GM12878 (cell line): ENCODE measurements around the gene RGL1. TPM values are rescaled to one million over a fixed set of nuclear protein-coding genes. Genes with fewer than 3 reads are reported as not detected.

ENCODE experiments used
- ATAC-seq: fragments of 200-7000 bp; cut with Tn5 transposase; 3 replicates; pipeline ENCODE4 v1.9.1; 2020; ENCODE audit warnings: mild to moderate bottlenecking, moderate library complexity
- BruUV-seq: library from RNA; stranded (reverse); fragments of 400-500 nt; replicated peaks from 2 replicates; lab custom pipeline; 2021; lab: Mats Ljungman, UMichigan
- CTCF ChIA-PET: fragments of 300-600 bp; sonication (Branson Sonifier 250); formaldehyde crosslinking; extraction: SDS; loops from one replicate; lab custom pipeline; 2021; ENCODE audit warnings: inconsistent platforms; lab: Yijun Ruan, JAX
- POLR2A ChIA-PET: fragments of 350-600 bp; formaldehyde crosslinking; extraction: SDS; loops from one replicate; lab custom pipeline; 2021; ENCODE audit warnings: inconsistent platforms; lab: Charles Lee
- RAD21 ChIA-PET: fragments of 300-600 bp; sonication (Branson Sonifier 250); formaldehyde crosslinking; loops from one replicate; lab custom pipeline; 2023; ENCODE audit warnings: antibody characterized with exemption; ENCODE audit not compliant: unreplicated experiment; lab: Charles Lee
- SMC1A ChIA-PET: fragments of 300-600 bp; sonication (Branson Sonifier 250); formaldehyde crosslinking; loops from one replicate; lab custom pipeline; 2023; ENCODE audit not compliant: unreplicated experiment, uncharacterized antibody; lab: Charles Lee
- DNase-seq: peaks from one replicate; pipeline ENCODE4 v3.0.0-alpha.2; 2011; ENCODE audit warnings: low read depth, low spot score
- FAIRE-seq: peaks from 3 replicates; lab custom pipeline; 2011; peaks lifted over from hg19 to GRCh38; lab: Jason Lieb, UNC
- H2AFZ ChIP-seq: 2 replicates; pipeline ENCODE4 v1.6.0; 2011; ENCODE audit warnings: low read depth, low read length, control low read depth; ENCODE audit not compliant: control insufficient read depth
- H3K27ac ChIP-seq: 2 replicates; pipeline ENCODE4 v1.5.1; 2011; ENCODE audit warnings: control low read depth; ENCODE audit not compliant: control insufficient read depth, insufficient read depth
- H3K27me3 ChIP-seq, 2 experiments: replicated peaks in 1 of 2; 2 replicates each; pipeline versions ENCODE4 v1.6.0 to v1.6.1; 2011; ENCODE audit warnings: low read length in 1 of 2; ENCODE audit not compliant: control insufficient read depth in 2 of 2, insufficient read depth in 2 of 2
- H3K36me3 ChIP-seq, 2 experiments: 2 replicates each; pipeline ENCODE4 v1.5.1; 2011; ENCODE audit warnings: low read length in 1 of 2; ENCODE audit not compliant: control insufficient read depth in 2 of 2, insufficient read depth in 2 of 2
- H3K4me1 ChIP-seq: 2 replicates; pipeline ENCODE4 v1.6.1; 2011; ENCODE audit warnings: mild to moderate bottlenecking, low read length, moderate library complexity, mixed read lengths; ENCODE audit not compliant: control insufficient read depth, insufficient read depth
- H3K4me2 ChIP-seq: 2 replicates; pipeline ENCODE4 v1.6.0; 2011; ENCODE audit warnings: control low read depth; ENCODE audit not compliant: control insufficient read depth, insufficient read depth
- H3K4me3 ChIP-seq: fragments of 200-600 bp; sonication (generic); 2 replicates; pipeline ENCODE4 v1.5.1; 2016
- H3K79me2 ChIP-seq: 2 replicates; pipeline ENCODE4 v1.6.0; 2011; ENCODE audit warnings: low read length; ENCODE audit not compliant: control insufficient read depth, insufficient read depth
- H3K9ac ChIP-seq: 2 replicates; pipeline ENCODE4 v1.8.0; 2011; ENCODE audit warnings: low read length, control low read depth, mixed read lengths; ENCODE audit not compliant: control insufficient read depth, insufficient read depth
- H3K9me3 ChIP-seq: replicated peaks from 3 replicates; pipeline ENCODE4 v1.5.1; 2011; ENCODE audit warnings: mild to moderate bottlenecking, low read length; ENCODE audit not compliant: control insufficient read depth, insufficient read depth
- H4K20me1 ChIP-seq: 2 replicates; pipeline ENCODE4 v1.6.0; 2011; ENCODE audit not compliant: control insufficient read depth, insufficient read depth
- ASH2L ChIP-seq: fragments of 300-600, 200-600 bp; sonication (generic); IDR thresholded peaks from 2 replicates; pipeline ENCODE4 v1.6.1; 2017; ENCODE audit warnings: low read depth, mild to moderate bottlenecking, borderline replicate concordance
- BRCA1 ChIP-seq: IDR thresholded peaks from 2 replicates; pipeline ENCODE4 v1.6.1; 2011; ENCODE audit warnings: low read depth, low read length, improper control_type of control experiment
- CREM ChIP-seq: IDR thresholded peaks from 2 replicates; pipeline ENCODE4 v1.6.1; 2014; ENCODE audit warnings: antibody characterized with exemption, low read depth
- HDGF ChIP-seq: fragments of 450-650 bp; IDR thresholded peaks from 2 replicates; pipeline ENCODE4 v1.6.1; 2016; ENCODE audit warnings: antibody characterized with exemption
- KAT2A ChIP-seq: conservative IDR thresholded peaks from 2 replicates; pipeline ENCODE4 v1.6.1; 2011; ENCODE audit warnings: low read depth, low read length; ENCODE audit not compliant: control insufficient read depth
- MYC ChIP-seq: IDR thresholded peaks from 2 replicates; pipeline ENCODE4 v1.6.1; 2011; ENCODE audit warnings: mild to moderate bottlenecking, low read length, moderate library complexity, inconsistent platforms; ENCODE audit not compliant: insufficient read depth, insufficient replicate concordance, insufficient read length, severe bottlenecking
- NFIC ChIP-seq: IDR thresholded peaks from 2 replicates; pipeline ENCODE4 v1.6.1; 2012; ENCODE audit warnings: low read depth, mild to moderate bottlenecking, inconsistent platforms, low read length, moderate library complexity
- NFYB ChIP-seq: IDR thresholded peaks from 2 replicates; pipeline ENCODE4 v1.6.1; 2011; ENCODE audit warnings: low read depth, mild to moderate bottlenecking, low read length, improper control_type of control experiment, moderate library complexity; ENCODE audit not compliant: insufficient read depth
- NR2F1 ChIP-seq: fragments of 450-650 bp; conservative IDR thresholded peaks from 2 replicates; pipeline ENCODE4 v1.6.1; 2017; ENCODE audit warnings: mild to moderate bottlenecking
- PKNOX1 ChIP-seq: fragments of 450-650 bp; IDR thresholded peaks from 2 replicates; pipeline ENCODE4 v1.6.1; 2016; ENCODE audit warnings: mild to moderate bottlenecking
- RFX5 ChIP-seq: IDR thresholded peaks from 2 replicates; pipeline ENCODE4 v1.6.1; 2011; ENCODE audit warnings: low read depth, low read length, improper control_type of control experiment
- SIX5 ChIP-seq: IDR thresholded peaks from 2 replicates; pipeline ENCODE4 v1.6.1; 2011; ENCODE audit warnings: mild to moderate bottlenecking, low read depth, low read length, moderate library complexity; ENCODE audit not compliant: severe bottlenecking
- SMC3 ChIP-seq: IDR thresholded peaks from 2 replicates; pipeline ENCODE4 v1.6.1; 2011; ENCODE audit warnings: low read length, improper control_type of control experiment, borderline replicate concordance
- SPI1 ChIP-seq: IDR thresholded peaks from 2 replicates; pipeline ENCODE4 v1.6.1; 2011; ENCODE audit warnings: low read depth, mild to moderate bottlenecking, low read length, moderate library complexity, borderline replicate concordance; ENCODE audit not compliant: insufficient read depth
- SRF ChIP-seq, 2 experiments: IDR thresholded peaks; 2 replicates each; pipeline ENCODE4 v1.6.1; 2011; ENCODE audit warnings: low read depth in 2 of 2, low read length in 2 of 2, mild to moderate bottlenecking in 1 of 2, moderate library complexity in 1 of 2
- ZNF592 ChIP-seq: fragments of 450-650 bp; IDR thresholded peaks from 2 replicates; pipeline ENCODE4 v1.6.1; 2017; ENCODE audit warnings: mild to moderate bottlenecking, moderate library complexity
- ZSCAN29 ChIP-seq: fragments of 450-650 bp; IDR thresholded peaks from 2 replicates; pipeline ENCODE4 v1.6.1; 2017; ENCODE audit warnings: mild to moderate bottlenecking, moderate library complexity
- WGBS: methylation state at CpG from one replicate; pipeline ENCODE4 v1.1.6; 2016; ENCODE audit warnings: low lambda C conversion rate; ENCODE audit not compliant: insufficient replicate concordance, insufficient coverage; ENCODE audit errors: missing lambda C conversion rate; 5-methylcytosine and 5-hydroxymethylcytosine counted together
- in situ Hi-C: fragments of 300-500 bp; cut with MboI; formaldehyde crosslinking; loops from 9 replicates; pipeline ENCODE4 v1.14.3; 2018; ENCODE audit warnings: mixed read lengths
- intact Hi-C: fragments of 100-400 bp; cut with micrococcal nuclease; formaldehyde crosslinking; loops from one replicate; pipeline ENCODE4 v1.14.2; 2022; ENCODE audit not compliant: unreplicated experiment
- polyA plus RNA-seq, 11 experiments: library from polyadenylated mRNA; depleted of rRNA in 4 of 11; unstranded in 6 of 11; stranded (reverse) in 5 of 11; fragments of >200 nt; fragmentation: Nextera tagmentation in 4 of 11; fragmentation: Illumina TruSeq in 1 of 11; extraction: Ambion mirVana in 4 of 11; extraction: Trizol in 1 of 11; gene quantifications; 1 replicate in 1 of 11; 2 replicates in 10 of 11; pipeline versions ENCODE4 v1.2.1 to v1.2.3, GENCODE V29; 2011 to 2016; ENCODE audit warnings: inconsistent platforms in 2 of 11, missing spikeins in 2 of 11, low read depth in 1 of 11
- total RNA-seq, 4 experiments: library from RNA; depleted of rRNA in 3 of 4; stranded (reverse); fragments of >200 nt in 3 of 4; fragmentation: Illumina TruSeq in 1 of 4; extraction: Trizol in 1 of 4; gene quantifications; 2 replicates each; pipeline versions ENCODE4 v1.2.1 to v1.2.3, GENCODE V29; 2013 to 2021

RGL1 gene
- total and polyA plus RNA-seq, 10 of the 15 experiments (the other 5 are each of a cell fraction or from before 2014, with no cell fraction given), result 8.1 to 25.0 (median 19.0) TPM

- H3K79me2 ChIP-seq, result no peaks in the 10 kb centered on the region
- RAD21 ChIA-PET, result no interaction called here
- no peak overlapping the region for H3K4me2 ChIP-seq
- H3K9me3 ChIP-seq, result no peaks in the 10 kb centered on the region; the same call in 2 of the 3 replicates
- intact Hi-C loops, result no loop called here
- FAIRE-seq (no peak), ATAC-seq (no peak)
- no peak overlapping the region for H3K27ac ChIP-seq
- H2AFZ ChIP-seq, result no peak overlapping the region
- POLR2A ChIA-PET, result no interaction called here
- no peak for TF ChIP-seq SRF (IDR thresholded peaks at IDR 0.05; ENCODE audit: low read depth in 2 of 2, low read length in 2 of 2)
- no peak for TF ChIP-seq KAT2A
- no peak for TF ChIP-seq SMC3
- TF ChIP-seq BRCA1, result no peak
- TF ChIP-seq MYC, result no peak
- no peak for TF ChIP-seq ASH2L
- TF ChIP-seq RFX5, result no peak
- TF ChIP-seq ZNF592, result no peak
- TF ChIP-seq CREM, result no peak
- no peak for TF ChIP-seq PKNOX1
- TF ChIP-seq SIX5, result no peak
- no peak for TF ChIP-seq NFIC
- TF ChIP-seq NFYB, result no peak
- no peak for TF ChIP-seq NR2F1
- TF ChIP-seq ZSCAN29, result no peak
- no peak for TF ChIP-seq SPI1
- TF ChIP-seq HDGF, result no peak
- TF ChIP-seq, all 136 proteins: peak for 0
- Histone ChIP-seq H4K20me1 (no peaks in the 10 kb centered on the region), H3K27me3 (peaks cover 0 to 2% of the 10 kb centered on the region in 2 experiments; a peak in 1 of 4 replicates), H3K36me3 (no peaks in the 10 kb centered on the region), H3K4me1 (peaks cover 11% of the 10 kb centered on the region), H3K4me3 (no peak overlapping the region), H3K9ac (no peak overlapping the region)
- 63% methylated on average over 5 of the region's 5 CpGs for WGBS
- CTCF ChIA-PET, result interaction anchor here (1.2 kb wide), 1 partner anchor 18 kb away, joined by 3 read pairs; no protein-coding TSS in a partner anchor
- SMC1A ChIA-PET, result interaction anchor here (1.6 to 2.1 kb wide), 2 partner anchors 9 to 35 kb away, joined by 3 to 4 read pairs; no protein-coding TSS in a partner anchor
- DNase-seq, result no peak
- BruUV-seq, result no TSS peak
- in situ Hi-C loops, result no loop called here
Measured at GRCh38 chr1:183961132-183961531, 156.2 kb downstream of the RGL1 start.
